BE2C (cell line): Measurements from ENCODE around the gene ACBD6.

Source experiments
- DNase-seq: peaks from one replicate; pipeline ENCODE4 v3.0.0-alpha.2; 2020
- H3K27me3 ChIP-seq: fragments of 250-450 bp; sonication (Bioruptor Pico); 2 replicates; pipeline ENCODE4 v1.5.1; 2020; ENCODE audit warnings: mild to moderate bottlenecking
- H3K36me3 ChIP-seq: fragments of 250-450 bp; sonication (Bioruptor Pico); 2 replicates; pipeline ENCODE4 v1.5.1; 2020; ENCODE audit warnings: mild to moderate bottlenecking
- H3K4me1 ChIP-seq: fragments of 250-450 bp; sonication (Bioruptor Pico); 2 replicates; pipeline ENCODE4 v1.5.1; 2020
- H3K4me3 ChIP-seq: 2 replicates; pipeline ENCODE4 v1.5.1; 2011; ENCODE audit warnings: low read depth, low read length
- H3K9me3 ChIP-seq: fragments of 250-450 bp; sonication (Bioruptor Pico); 2 replicates; pipeline ENCODE4 v1.5.1; 2020
- CTCF ChIP-seq: IDR thresholded peaks from 2 replicates; pipeline ENCODE4 v1.5.1; 2012; ENCODE audit warnings: mild to moderate bottlenecking, low read depth, low read length

ACBD6 gene

GRCh38 chr1:180381184-180381580 lies 121.2 kb downstream of the ACBD6 start:
- peaks cover 8% of the 10 kb centered on the region; the same call in 1 of the 2 replicates for H3K9me3 ChIP-seq
- no peak overlapping the region for H3K4me3 ChIP-seq
- no peaks in the 10 kb centered on the region for H3K4me1 ChIP-seq
- TF ChIP-seq CTCF, result no peak
- DNase-seq, result no peak
- no peaks in the 10 kb centered on the region for H3K27me3 ChIP-seq
- H3K36me3 ChIP-seq, result no peaks in the 10 kb centered on the region

GRCh38 chr1:180380259-180381183 lies 121.9 kb downstream of the ACBD6 start:
- peaks cover 8% of the 10 kb centered on the region; the same call in 1 of the 2 replicates for H3K9me3 ChIP-seq
- H3K36me3 ChIP-seq, result no peaks in the 10 kb centered on the region
- H3K4me1 ChIP-seq, result no peaks in the 10 kb centered on the region
- H3K27me3 ChIP-seq, result no peaks in the 10 kb centered on the region
- no peak overlapping the region for H3K4me3 ChIP-seq
- TF ChIP-seq CTCF, result no peak
- no peak for DNase-seq

GRCh38 chr1:180376800-180377199 lies 125.6 kb downstream of the ACBD6 start:
- no peaks in the 10 kb centered on the region for H3K27me3 ChIP-seq
- H3K9me3 ChIP-seq, result peaks cover 6% of the 10 kb centered on the region; the same call in 1 of the 2 replicates
- no peak overlapping the region for H3K4me3 ChIP-seq
- H3K4me1 ChIP-seq, result no peaks in the 10 kb centered on the region
- DNase-seq, result no peak
- TF ChIP-seq CTCF, result no peak
- no peaks in the 10 kb centered on the region for H3K36me3 ChIP-seq

GRCh38 chr1:180376253-180376652 lies 126.1 kb downstream of the ACBD6 start:
- TF ChIP-seq CTCF, result no peak
- Histone ChIP-seq H3K9me3 (peaks cover 6% of the 10 kb centered on the region; the same call in 1 of the 2 replicates), H3K27me3 (no peaks in the 10 kb centered on the region), H3K4me1 (no peaks in the 10 kb centered on the region), H3K4me3 (no peak overlapping the region), H3K36me3 (no peaks in the 10 kb centered on the region)
- no peak for DNase-seq

GRCh38 chr1:180372728-180373127 lies 129.6 kb downstream of the ACBD6 start:
- TF ChIP-seq CTCF, result no peak
- H3K9me3 ChIP-seq, result no peaks in the 10 kb centered on the region
- no peak for DNase-seq
- no peaks in the 10 kb centered on the region for H3K27me3 ChIP-seq
- H3K36me3 ChIP-seq, result no peaks in the 10 kb centered on the region
- no peaks in the 10 kb centered on the region for H3K4me1 ChIP-seq
- no peak overlapping the region for H3K4me3 ChIP-seq

GRCh38 chr1:180370597-180370996 lies 131.8 kb downstream of the ACBD6 start:
- Histone ChIP-seq H3K4me3 (no peak overlapping the region), H3K4me1 (peaks cover 3% of the 10 kb centered on the region), H3K9me3 (no peaks in the 10 kb centered on the region), H3K36me3 (no peaks in the 10 kb centered on the region), H3K27me3 (no peaks in the 10 kb centered on the region)
- no peak for TF ChIP-seq CTCF
- no peak for DNase-seq
